A549 (cell line): ENCODE results near the gene AIF1. TPM values are rescaled to one million over a fixed set of nuclear protein-coding genes. Genes with fewer than 3 reads are reported as not detected.

ENCODE experiments used
- ATAC-seq, 2 experiments: fragments of 200-7000 bp in 1 of 2; fragments of >200 bp in 1 of 2; cut with Nextera tagmentation in 1 of 2; cut with Tn5 transposase in 1 of 2; 3 replicates each; pipeline versions ENCODE4 v1.8.0 to v1.9.1; 2018 to 2020; ENCODE audit warnings: mild to moderate bottlenecking in 1 of 2, moderate library complexity in 1 of 2
- CTCF ChIA-PET: fragments of 300-600 bp; sonication (Branson Sonifier 250); formaldehyde crosslinking; extraction: SDS; loops from one replicate; lab custom pipeline; 2021; ENCODE audit warnings: antibody characterized with exemption, inconsistent platforms; lab: Yijun Ruan, JAX
- POLR2A ChIA-PET: fragments of 350-600 bp; formaldehyde crosslinking; extraction: SDS; loops from one replicate; lab custom pipeline; 2021; ENCODE audit warnings: antibody characterized with exemption, inconsistent platforms; lab: Yijun Ruan, JAX
- DNase-seq, 2 experiments: peaks; one replicate each; pipeline versions ENCODE4 v3.0.0 to v3.0.0-alpha.2; 2011 to 2016; ENCODE audit warnings: low read depth in 1 of 2, low spot score in 1 of 2
- FAIRE-seq: peaks from 2 replicates; lab custom pipeline; 2011; peaks lifted over from hg19 to GRCh38; lab: Jason Lieb, UNC
- H3K27ac ChIP-seq, 2 experiments: fragments of >200 bp; sonication (Bioruptor Twin); formaldehyde crosslinking; 3 replicates each; pipeline ENCODE4 v1.5.1; 2016 to 2017
- H3K4me1 ChIP-seq: fragments of >200 bp; sonication (Bioruptor Twin); formaldehyde crosslinking; 3 replicates; pipeline ENCODE4 v1.6.1; 2016
- H3K4me2 ChIP-seq: fragments of >200 bp; sonication (Bioruptor Twin); formaldehyde crosslinking; 3 replicates; pipeline ENCODE4 v1.6.1; 2016
- H3K4me3 ChIP-seq: fragments of >200 bp; sonication (Bioruptor Twin); formaldehyde crosslinking; 3 replicates; pipeline ENCODE4 v1.5.1; 2016
- H3K9me3 ChIP-seq: fragments of >200 bp; sonication (Bioruptor Twin); formaldehyde crosslinking; 3 replicates; pipeline ENCODE4 v1.6.1; 2016
- ATOH8 ChIP-seq: fragments of 250-450 bp; sonication (Bioruptor Pico); IDR thresholded peaks from 2 replicates; pipeline ENCODE4 v1.5.0; 2020; ENCODE audit warnings: low read depth, mild to moderate bottlenecking, moderate library complexity
- BHLHE40 ChIP-seq: IDR thresholded peaks from 2 replicates; pipeline ENCODE4 v1.6.1; 2012; ENCODE audit warnings: low read depth, low read length, inconsistent platforms
- CBX2 ChIP-seq: fragments of 200-600 bp; sonication (generic); IDR thresholded peaks from 2 replicates; pipeline ENCODE4 v1.6.1; 2016; ENCODE audit warnings: low read depth, mild to moderate bottlenecking, borderline replicate concordance
- EHF ChIP-seq: fragments of 250-450 bp; sonication (Bioruptor Pico); IDR thresholded peaks from 2 replicates; pipeline ENCODE4 v1.5.0; 2020; ENCODE audit warnings: mild to moderate bottlenecking
- EHMT2 ChIP-seq: fragments of 200-600 bp; sonication (generic); IDR thresholded peaks from 2 replicates; pipeline ENCODE4 v1.6.1; 2016; ENCODE audit warnings: antibody characterized with exemption, low read depth, mild to moderate bottlenecking, moderate library complexity
- ELK1 ChIP-seq: fragments of 150-350 bp; IDR thresholded peaks from 2 replicates; pipeline ENCODE4 v1.6.1; 2014; ENCODE audit warnings: low read depth, mild to moderate bottlenecking, low read length
- FOSB ChIP-seq: fragments of 250-450 bp; sonication (Bioruptor Pico); IDR thresholded peaks from 2 replicates; pipeline ENCODE4 v1.5.0; 2020; ENCODE audit warnings: mild to moderate bottlenecking, moderate library complexity
- FOSL2 ChIP-seq, 2 experiments: fragments of 450-650 bp in 1 of 2; fragments of >200 bp in 1 of 2; sonication (Bioruptor Twin) in 1 of 2; formaldehyde crosslinking; IDR thresholded peaks; 2 replicates each; pipeline versions ENCODE4 v1.5.0 to v1.6.1; 2016 to 2020; ENCODE audit warnings: mild to moderate bottlenecking in 1 of 2, moderate library complexity in 1 of 2
- FOXS1 ChIP-seq: fragments of 250-450 bp; sonication (Bioruptor Pico); IDR thresholded peaks from 2 replicates; pipeline ENCODE4 v1.5.0; 2020; ENCODE audit warnings: mild to moderate bottlenecking, moderate library complexity
- HES2 ChIP-seq: fragments of >200 bp; sonication (Bioruptor Twin); formaldehyde crosslinking; IDR thresholded peaks from 2 replicates; pipeline ENCODE4 v1.6.1; 2016
- HOXB5 ChIP-seq: fragments of 250-450 bp; sonication (Bioruptor Pico); IDR thresholded peaks from 2 replicates; pipeline ENCODE4 v1.5.0; 2020; ENCODE audit warnings: mild to moderate bottlenecking, moderate library complexity
- JUN ChIP-seq, 2 experiments: fragments of >200 bp; sonication (Bioruptor Twin); formaldehyde crosslinking; IDR thresholded peaks; 2 replicates in 1 of 2; 3 replicates in 1 of 2; pipeline ENCODE4 v1.6.1; 2016 to 2017
- KDM5A ChIP-seq: fragments of 200-600 bp; sonication (generic); IDR thresholded peaks from 2 replicates; pipeline ENCODE4 v1.6.1; 2016; ENCODE audit warnings: antibody characterized with exemption, mild to moderate bottlenecking
- PHF8 ChIP-seq: fragments of 200-600 bp; sonication (generic); IDR thresholded peaks from 2 replicates; pipeline ENCODE4 v1.6.1; 2016; ENCODE audit warnings: low read depth, mild to moderate bottlenecking, antibody characterized with exemption, moderate library complexity, borderline replicate concordance
- RARB ChIP-seq: fragments of 250-450 bp; sonication (Bioruptor Pico); IDR thresholded peaks from 2 replicates; pipeline ENCODE4 v1.8.0; 2021; ENCODE audit warnings: mild to moderate bottlenecking, moderate library complexity
- REST ChIP-seq: fragments of 200-600 bp; sonication (generic); IDR thresholded peaks from 2 replicates; pipeline ENCODE4 v1.6.1; 2016; ENCODE audit warnings: antibody characterized with exemption, mild to moderate bottlenecking, moderate library complexity
- RFX5 ChIP-seq: fragments of 450-650 bp; IDR thresholded peaks from 2 replicates; pipeline ENCODE4 v1.7.1; 2014; ENCODE audit warnings: antibody characterized with exemption, mild to moderate bottlenecking, moderate library complexity
- SMC3 ChIP-seq: fragments of >200 bp; sonication (Bioruptor Twin); formaldehyde crosslinking; IDR thresholded peaks from 3 replicates; pipeline ENCODE4 v1.6.1; 2018; ENCODE audit warnings: inconsistent platforms
- TP53 ChIP-seq: fragments of 250-450 bp; sonication (Bioruptor Pico); IDR thresholded peaks from 2 replicates; pipeline ENCODE4 v1.5.0; 2021; ENCODE audit warnings: mild to moderate bottlenecking, moderate library complexity
- ZNF302 ChIP-seq: fragments of 250-450 bp; sonication (Bioruptor Pico); IDR thresholded peaks from 2 replicates; pipeline ENCODE4 v1.9.0; 2021; ENCODE audit warnings: inconsistent platforms, mild to moderate bottlenecking, moderate library complexity
- WGBS: methylation state at CpG from one replicate; pipeline ENCODE4 v1.1.6; 2017; ENCODE audit errors: missing lambda C conversion rate; 5-methylcytosine and 5-hydroxymethylcytosine counted together
- polyA plus RNA-seq, 4 experiments: library from polyadenylated mRNA; depleted of rRNA in 3 of 4; stranded (reverse); fragments of >200 nt; fragmentation: RNase III in 1 of 4; extraction: RNeasy Plus Mini Kit Qiagen cat#74134 plus additional on column Dnase treatment in 1 of 4; gene quantifications; 2 replicates in 3 of 4; 3 replicates in 1 of 4; pipeline ENCODE4 v1.2.3, GENCODE V29; 2011 to 2017
- TF ChIP-seq, protein P1 (sequence below): fragments of 250-450 bp; sonication (Bioruptor Pico); IDR thresholded peaks from 2 replicates; pipeline ENCODE4 v1.5.0; 2021; ENCODE audit warnings: mild to moderate bottlenecking, moderate library complexity, borderline replicate concordance
- TF ChIP-seq, protein P2 (sequence below): fragments of >200 bp; sonication (Bioruptor Twin); formaldehyde crosslinking; IDR thresholded peaks from 3 replicates; pipeline ENCODE4 v1.5.1; 2016

The AIF1 gene
- polyA plus RNA-seq, 2 of the 4 experiments (the other 2 are of a cell fraction): not detected

- H3K9me3 ChIP-seq: no peaks in the 10 kb centered on the region
- no peaks in the 10 kb centered on the region for H3K4me1 ChIP-seq
- DNase-seq: no peak
- CTCF ChIA-PET: interaction anchor here (1.2 to 4.9 kb wide), 4 partner anchors 10 to 77 kb away, joined by 3 to 30 read pairs (median 5); partner anchors contain the start of gene LST1
- H3K4me2 ChIP-seq: no peak overlapping the region
- TF ChIP-seq ATOH8 (CRISPR knock-in tag) (no peak), KDM5A (no peak), FOSL2 (IDR thresholded peaks at IDR 0.05) (no peak), FOSL2 (CRISPR knock-in tag; IDR thresholded peaks at IDR 0.05) (no peak), RFX5 (no peak), HES2 (no peak)
- H3K4me3 ChIP-seq: no peak overlapping the region
- POLR2A ChIA-PET: interaction anchor here (0.6 kb wide), 1 partner anchor 13 kb away, joined by 4 read pairs; no protein-coding TSS in a partner anchor
- 40% methylated on average over 1 of the region's 1 CpG for WGBS
- H3K27ac ChIP-seq: no peak overlapping the region
- FAIRE-seq: no peak
- no peak for ATAC-seq
These were observed 45.0 kb upstream of the AIF1 start for GRCh38 chr6:31569861-31570536.

DNA sequence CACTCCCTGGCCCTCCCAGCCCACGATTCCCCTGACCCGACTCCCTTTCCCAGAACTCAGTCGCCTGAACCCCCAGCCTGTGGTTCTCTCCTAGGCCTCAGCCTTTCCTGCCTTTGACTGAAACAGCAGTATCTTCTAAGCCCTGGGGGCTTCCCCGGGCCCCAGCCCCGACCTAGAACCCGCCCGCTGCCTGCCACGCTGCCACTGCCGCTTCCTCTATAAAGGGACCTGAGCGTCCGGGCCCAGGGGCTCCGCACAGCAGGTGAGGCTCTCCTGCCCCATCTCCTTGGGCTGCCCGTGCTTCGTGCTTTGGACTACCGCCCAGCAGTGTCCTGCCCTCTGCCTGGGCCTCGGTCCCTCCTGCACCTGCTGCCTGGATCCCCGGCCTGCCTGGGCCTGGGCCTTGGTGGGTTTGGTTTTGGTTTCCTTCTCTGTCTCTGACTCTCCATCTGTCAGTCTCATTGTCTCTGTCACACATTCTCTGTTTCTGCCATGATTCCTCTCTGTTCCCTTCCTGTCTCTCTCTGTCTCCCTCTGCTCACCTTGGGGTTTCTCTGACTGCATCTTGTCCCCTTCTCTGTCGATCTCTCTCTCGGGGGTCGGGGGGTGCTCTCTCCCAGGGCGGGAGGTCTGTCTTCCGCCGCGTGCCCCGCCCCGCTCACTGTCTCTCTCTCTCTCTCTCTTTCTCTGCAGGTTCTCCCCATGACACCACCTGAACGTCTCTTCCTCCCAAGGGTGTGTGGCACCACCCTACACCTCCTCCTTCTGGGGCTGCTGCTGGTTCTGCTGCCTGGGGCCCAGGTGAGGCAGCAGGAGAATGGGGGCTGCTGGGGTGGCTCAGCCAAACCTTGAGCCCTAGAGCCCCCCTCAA, 42.8 kb upstream of the AIF1 start, which contains the start of gene LTA:
LTA (plus strand) TSS at position 249 of the 871 bp plus-strand sequence; CDS start at position 703, 454 bp downstream.
- Histone ChIP-seq H3K4me3 (no peak within 1 kb of the TSS), H3K4me2 (no peak within 1 kb of the TSS), H3K27ac (no peak within 1 kb of the TSS), H3K9me3 (no peaks in the 10 kb centered on the region), H3K4me1 (no peaks in the 10 kb centered on the region)
- ChIA-PET POLR2A (no interaction called here), CTCF (interaction anchor here (1.0 to 18.3 kb wide), 3 partner anchors 8 to 22 kb away, joined by 3 to 338 read pairs (median 30); partner anchors contain the start of gene NCR3)
- ATAC-seq (no peak), DNase-seq (no peak), FAIRE-seq (no peak)
- 71% methylated on average over 18 of the region's 27 CpGs for WGBS
- TF ChIP-seq, protein P1, sequence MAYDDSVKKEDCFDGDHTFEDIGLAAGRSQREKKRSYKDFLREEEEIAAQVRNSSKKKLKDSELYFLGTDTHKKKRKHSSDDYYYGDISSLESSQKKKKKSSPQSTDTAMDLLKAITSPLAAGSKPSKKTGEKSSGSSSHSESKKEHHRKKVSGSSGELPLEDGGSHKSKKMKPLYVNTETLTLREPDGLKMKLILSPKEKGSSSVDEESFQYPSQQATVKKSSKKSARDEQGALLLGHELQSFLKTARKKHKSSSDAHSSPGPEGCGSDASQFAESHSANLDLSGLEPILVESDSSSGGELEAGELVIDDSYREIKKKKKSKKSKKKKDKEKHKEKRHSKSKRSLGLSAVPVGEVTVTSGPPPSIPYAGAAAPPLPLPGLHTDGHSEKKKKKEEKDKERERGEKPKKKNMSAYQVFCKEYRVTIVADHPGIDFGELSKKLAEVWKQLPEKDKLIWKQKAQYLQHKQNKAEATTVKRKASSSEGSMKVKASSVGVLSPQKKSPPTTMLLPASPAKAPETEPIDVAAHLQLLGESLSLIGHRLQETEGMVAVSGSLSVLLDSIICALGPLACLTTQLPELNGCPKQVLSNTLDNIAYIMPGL (CRISPR knock-in tag): no peak
- TF ChIP-seq FOXS1 (no peak), REST (no peak), HOXB5 (no peak), EHMT2 (no peak), BHLHE40 (no peak), EHF (no peak), FOSB (CRISPR knock-in tag) (no peak), FOSL2 (IDR thresholded peaks at IDR 0.05) (no peak), FOSL2 (CRISPR knock-in tag; IDR thresholded peaks at IDR 0.05) (no peak), ELK1 (no peak), ZNF302 (CRISPR knock-in tag) (no peak), RARB (CRISPR knock-in tag) (no peak), PHF8 (no peak), ATOH8 (CRISPR knock-in tag) (no peak), SMC3 (no peak), JUN (IDR thresholded peaks at IDR 0.05) (no peak), CBX2 (no peak), TP53 (CRISPR knock-in tag) (no peak)
- TF ChIP-seq, protein P2, sequence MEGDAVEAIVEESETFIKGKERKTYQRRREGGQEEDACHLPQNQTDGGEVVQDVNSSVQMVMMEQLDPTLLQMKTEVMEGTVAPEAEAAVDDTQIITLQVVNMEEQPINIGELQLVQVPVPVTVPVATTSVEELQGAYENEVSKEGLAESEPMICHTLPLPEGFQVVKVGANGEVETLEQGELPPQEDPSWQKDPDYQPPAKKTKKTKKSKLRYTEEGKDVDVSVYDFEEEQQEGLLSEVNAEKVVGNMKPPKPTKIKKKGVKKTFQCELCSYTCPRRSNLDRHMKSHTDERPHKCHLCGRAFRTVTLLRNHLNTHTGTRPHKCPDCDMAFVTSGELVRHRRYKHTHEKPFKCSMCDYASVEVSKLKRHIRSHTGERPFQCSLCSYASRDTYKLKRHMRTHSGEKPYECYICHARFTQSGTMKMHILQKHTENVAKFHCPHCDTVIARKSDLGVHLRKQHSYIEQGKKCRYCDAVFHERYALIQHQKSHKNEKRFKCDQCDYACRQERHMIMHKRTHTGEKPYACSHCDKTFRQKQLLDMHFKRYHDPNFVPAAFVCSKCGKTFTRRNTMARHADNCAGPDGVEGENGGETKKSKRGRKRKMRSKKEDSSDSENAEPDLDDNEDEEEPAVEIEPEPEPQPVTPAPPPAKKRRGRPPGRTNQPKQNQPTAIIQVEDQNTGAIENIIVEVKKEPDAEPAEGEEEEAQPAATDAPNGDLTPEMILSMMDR: no peak
